Endometrial microvascular endothelial cells (primary cell): ENCODE measurements around the gene BTBD3. TPM values are rescaled to one million over a fixed set of nuclear protein-coding genes. Genes with fewer than 3 reads are reported as not detected.

Source experiments
- in situ Hi-C: cut with HindIII; loops from 2 replicates; pipeline ENCODE4 v1.10.0; 2017; ENCODE audit warnings: low sequenced_read_pairs, low pct_unique_long_range_greater_than_20kb; ENCODE audit errors: inconsistent ontology term
- total RNA-seq: library from RNA; depleted of rRNA; stranded (reverse); fragments of >200 nt; gene quantifications from one replicate; pipeline ENCODE4 v1.2.3, GENCODE V29; 2015; ENCODE audit errors: inconsistent ontology term

The BTBD3 gene
- total RNA-seq, 1 donor from 2014 or later, result 30.1 TPM

DNA sequence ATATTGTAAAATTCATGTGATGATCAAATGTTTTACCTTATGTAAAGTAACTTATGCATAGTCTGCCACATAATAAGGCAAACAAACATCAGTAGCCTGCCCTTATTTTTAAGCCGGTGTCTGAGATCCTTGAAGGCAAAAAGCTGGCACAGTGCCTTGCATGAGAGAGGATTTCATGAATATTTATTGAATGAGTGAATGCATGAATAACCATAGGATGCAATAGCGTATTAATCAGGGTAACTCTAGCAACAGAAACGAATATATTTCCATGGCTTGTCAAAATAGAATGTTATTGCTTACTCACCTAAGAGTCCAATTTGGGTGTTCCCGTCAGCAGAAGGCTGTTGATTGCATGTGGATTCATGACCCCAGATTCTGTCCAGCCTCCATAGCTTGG, 34.9 kb downstream of the BTBD3 start:
- in situ Hi-C loops, result no loop called here

GRCh38 chr20:11957911-11958310, 40.2 kb downstream of the BTBD3 start:
- in situ Hi-C loops, result no loop called here

DNA sequence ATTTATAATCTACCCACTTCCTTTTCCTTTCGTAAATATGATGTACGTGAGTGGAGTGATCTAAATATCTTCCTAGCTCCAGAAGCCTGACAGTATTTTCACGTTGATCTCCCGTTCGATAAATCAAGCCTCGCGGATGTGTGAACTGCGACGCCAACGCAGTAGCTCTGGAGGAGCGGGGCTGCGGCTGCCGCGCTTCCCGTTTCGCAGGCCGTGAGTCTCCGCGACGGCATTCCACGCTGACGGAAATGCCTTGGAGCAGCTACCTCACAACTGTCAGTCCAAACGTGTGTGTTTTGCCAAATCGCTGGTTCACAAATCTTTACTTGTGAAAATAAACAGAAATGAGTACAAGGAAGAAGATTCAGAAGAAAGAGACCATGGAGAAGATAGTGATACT, 41.2 kb downstream of the BTBD3 start:
- in situ Hi-C loops, result no loop called here

- in situ Hi-C loops, result no loop called here
Observed at GRCh38 chr20:11965602-11966001, 47.9 kb downstream of the BTBD3 start.

- in situ Hi-C loops, result no loop called here
Observed at GRCh38 chr20:11966186-11966585, 48.5 kb downstream of the BTBD3 start.

DNA sequence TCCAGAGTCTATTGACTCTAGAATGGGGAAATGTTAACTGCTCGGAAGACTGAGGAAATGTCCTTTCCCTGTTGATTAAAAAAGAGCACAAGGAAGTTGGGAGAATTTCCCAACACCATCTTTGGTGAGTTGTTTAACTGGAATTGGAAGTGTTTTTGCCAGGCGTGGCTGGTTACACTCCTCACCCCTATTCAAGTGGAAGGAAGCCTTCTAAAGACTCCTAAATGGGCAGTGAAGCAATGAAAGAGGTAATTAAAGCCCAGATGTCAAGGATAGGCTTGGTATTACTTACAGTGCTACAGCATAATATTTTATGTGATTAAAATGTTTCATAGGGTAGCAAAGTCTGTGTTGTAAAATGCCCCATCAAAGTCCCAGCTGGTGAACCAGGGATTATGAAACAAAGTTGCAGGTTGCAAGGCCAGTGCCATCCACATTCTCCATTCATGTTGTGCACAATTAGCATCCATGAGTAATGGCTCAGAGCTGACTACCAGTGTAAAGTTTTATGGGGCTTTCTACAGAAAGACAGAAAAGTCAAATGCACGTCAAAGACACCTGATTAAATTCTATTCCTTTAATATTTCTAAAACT, 52.6 kb downstream of the BTBD3 start:
- in situ Hi-C loops, result no loop called here

DNA sequence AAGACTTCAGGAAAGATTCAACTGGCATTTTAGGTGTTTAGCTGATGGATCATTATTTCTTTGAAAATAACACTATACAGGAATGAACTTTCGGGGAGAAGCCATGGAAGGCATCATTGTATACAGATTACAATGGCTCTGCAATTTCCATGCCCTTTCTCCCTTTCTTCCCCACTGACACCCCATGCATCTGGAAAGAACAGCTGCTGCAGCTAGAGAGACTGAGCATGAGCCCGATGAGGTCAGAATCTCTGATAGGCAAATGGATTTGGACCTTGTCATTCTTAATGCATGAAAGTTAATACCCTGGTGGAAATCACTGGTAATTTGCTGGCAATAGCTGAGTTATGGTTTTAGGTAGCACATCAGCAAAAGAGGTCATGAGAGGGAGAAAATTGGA, 54.8 kb downstream of the BTBD3 start:
- in situ Hi-C loops, result no loop called here
